Measurements from ENCODE around the gene EGFL8. TPM values are rescaled to one million over a fixed set of nuclear protein-coding genes. Genes with fewer than 3 reads are reported as not detected.
A peak's percentile ranks its signal among the peaks of the same experiment; 100 is the strongest.

The EGFL8 gene
- total and polyA plus RNA-seq, 9 of the 15 experiments (the other 6 are each of a cell fraction or from before 2014, with no cell fraction given): 2.2 to 47.4 (median 14.2) TPM

DNA sequence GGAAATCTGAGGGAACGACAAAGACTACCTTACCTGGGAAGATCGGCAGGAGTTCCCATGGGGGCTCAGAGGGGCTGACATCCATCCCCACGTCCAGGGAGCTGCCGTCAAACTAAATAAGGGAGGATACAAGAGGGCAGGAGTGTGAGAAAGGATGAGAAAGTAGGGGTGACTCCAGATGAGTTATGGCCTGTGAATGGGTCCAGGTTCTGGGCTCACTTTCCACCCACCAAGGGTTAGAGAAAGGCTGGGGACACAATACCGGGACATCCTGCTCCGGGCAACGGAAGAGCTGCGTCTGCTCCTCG, 37.0 kb upstream of the EGFL8 start:
- peaks cover 30 to 32% of the 10 kb centered on the region in 2 experiments for H3K4me1 ChIP-seq (replicated peaks in 1 of 2; ENCODE audit: control insufficient read depth in 2 of 2, insufficient read depth in 2 of 2, low read length in 2 of 2)
- DNase-seq (ENCODE audit: extremely low read depth in 1 of 4, low spot score in 3 of 4): no peak
- TF ChIP-seq ETV5 (CRISPR knock-in tag; IDR thresholded peaks at IDR 0.05; ENCODE audit: low read depth) (0 out of 2 replicates have a peak, but pooled peaks have one; percentile 4), NFRKB (IDR thresholded peaks at IDR 0.05; ENCODE audit: low read depth) (no peak), ZFX (CRISPR knock-in tag; IDR thresholded peaks at IDR 0.05) (0 out of 2 replicates have a peak, but pooled peaks have one; percentile 8), TEAD1 (CRISPR knock-in tag; IDR thresholded peaks at IDR 0.05) (0 out of 4 replicates have a peak, but pooled peaks of 1 of the 2 experiments have one; percentile 35)
- TF ChIP-seq, protein P1, sequence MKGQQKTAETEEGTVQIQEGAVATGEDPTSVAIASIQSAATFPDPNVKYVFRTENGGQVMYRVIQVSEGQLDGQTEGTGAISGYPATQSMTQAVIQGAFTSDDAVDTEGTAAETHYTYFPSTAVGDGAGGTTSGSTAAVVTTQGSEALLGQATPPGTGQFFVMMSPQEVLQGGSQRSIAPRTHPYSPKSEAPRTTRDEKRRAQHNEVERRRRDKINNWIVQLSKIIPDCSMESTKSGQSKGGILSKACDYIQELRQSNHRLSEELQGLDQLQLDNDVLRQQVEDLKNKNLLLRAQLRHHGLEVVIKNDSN (CRISPR knock-in tag; IDR thresholded peaks at IDR 0.05): peak; percentile 24; the same call in 1 of the 2 replicates

More for the DNA sequence above, 37.0 kb upstream of the EGFL8 start:
- Histone ChIP-seq H3K27me3 (ENCODE audit: control insufficient read depth in 2 of 2, insufficient read depth in 2 of 2, low read length in 2 of 2) (no peaks in the 10 kb centered on the region), H3K9me1 (ENCODE audit: control insufficient read depth, insufficient read depth, low read length) (no peaks in the 10 kb centered on the region), H3K4me3 (peak overlapping the region; percentile 91), H3K79me2 (ENCODE audit: control insufficient read depth, insufficient read depth, low read length) (peaks cover 39% of the 10 kb centered on the region), H3K27ac (ENCODE audit: extremely low read depth, low read depth, low read length) (peak overlapping the region; percentile 86), H3K4me2 (ENCODE audit: insufficient read depth, low read length) (peak overlapping the region; percentile 99), H3K9me3 (replicated peaks; ENCODE audit: control insufficient read depth, insufficient read depth, low read depth, low read length) (no peaks in the 10 kb centered on the region), H3K9ac (ENCODE audit: insufficient read depth in 1 of 2, low read depth in 2 of 2, low read length in 2 of 2) (peak overlapping the region; percentile 90 to 94), H4K20me1 (replicated peaks; ENCODE audit: control insufficient read depth, insufficient read depth, low read length) (no peaks in the 10 kb centered on the region), H2AFZ (ENCODE audit: low read depth, low read length) (peak overlapping the region; percentile 94; the same call in 1 of the 2 replicates), H3K36me3 (ENCODE audit: control insufficient read depth, insufficient read depth, low read length) (peaks cover 42% of the 10 kb centered on the region; the same call in 2 of the 3 replicates)
- no TSS peak for BruUV-seq (replicated peaks)
- ATAC-seq (no peak), FAIRE-seq (no peak)
- intact Hi-C loops (cut with micrococcal nuclease): no loop called here
- ChIA-PET CTCF (ENCODE audit: low intra/inter-chr PET ratio) (no interaction called here), POLR2A (interaction anchor here (0.8 to 3.9 kb wide), 7 partner anchors 9 to 77 kb away, joined by 3 to 20 read pairs (median 7); partner anchors contain the start of gene RNF5)
- 3% methylated on average over 9 of the region's 9 CpGs for WGBS (ENCODE audit: insufficient coverage, low coverage, missing lambda C conversion rate)
- in situ Hi-C loops (cut with MboI): no loop called here

All from K562 (cell line).